Liver (tissue), 9 donors: Measurements from ENCODE around the gene MEG3. TPM values are rescaled to one million over a fixed set of nuclear protein-coding genes. Genes with fewer than 3 reads are reported as not detected.

Experiments used
- DNase-seq: peaks from one replicate; pipeline ENCODE4 v3.0.0-alpha.2; 2017; ENCODE audit warnings: low spot score
- H3K27ac ChIP-seq, 2 donors: one replicate each; pipeline ENCODE4 v1.7.0; 2013; ENCODE audit warnings: inconsistent platforms in 2 of 2, low read length in 2 of 2, control low read depth in 1 of 2, low read depth in 1 of 2, mild to moderate bottlenecking in 1 of 2
- H3K27me3 ChIP-seq, 4 donors: one replicate each; pipeline versions ENCODE4 v1.6.1 to v1.7.0; 2013; ENCODE audit warnings: low read length in 3 of 4, inconsistent platforms in 1 of 4, mild to moderate bottlenecking in 1 of 4, moderate library complexity in 1 of 4; ENCODE audit not compliant: control insufficient read depth in 4 of 4, insufficient read depth in 4 of 4
- H3K36me3 ChIP-seq, 4 donors: one replicate each; pipeline versions ENCODE4 v1.6.1 to v1.7.0; 2013; ENCODE audit warnings: low read length in 3 of 4, mild to moderate bottlenecking in 3 of 4, low read depth in 1 of 4, moderate library complexity in 1 of 4; ENCODE audit not compliant: control insufficient read depth in 4 of 4, insufficient read depth in 3 of 4
- H3K4me1 ChIP-seq, 4 donors: one replicate each; pipeline versions ENCODE4 v1.6.1 to v1.7.0; 2013; ENCODE audit warnings: low read length in 3 of 4, mild to moderate bottlenecking in 3 of 4, moderate library complexity in 1 of 4; ENCODE audit not compliant: control insufficient read depth in 4 of 4, insufficient read depth in 4 of 4
- H3K4me3 ChIP-seq, 3 donors: one replicate each; pipeline versions ENCODE4 v1.6.1 to v1.7.0; 2013; ENCODE audit warnings: low read length in 3 of 3, control low read depth in 1 of 3, low read depth in 1 of 3, mild to moderate bottlenecking in 1 of 3
- H3K9ac ChIP-seq, 2 donors: one replicate each; pipeline ENCODE4 v1.7.0; 2013; ENCODE audit warnings: low read length in 2 of 2, mild to moderate bottlenecking in 2 of 2, moderate library complexity in 2 of 2, control low read depth in 1 of 2, low read depth in 1 of 2
- H3K9me3 ChIP-seq, 4 donors: one replicate each; pipeline versions ENCODE4 v1.6.1 to v1.7.0; 2013; ENCODE audit warnings: low read length in 3 of 4; ENCODE audit not compliant: control insufficient read depth in 4 of 4
- FOXA1 ChIP-seq: IDR thresholded peaks from 2 replicates; pipeline ENCODE4 v1.6.1; 2016; ENCODE audit warnings: antibody characterized with exemption
- FOXA2 ChIP-seq: IDR thresholded peaks from 2 replicates; pipeline ENCODE4 v1.6.1; 2016; ENCODE audit warnings: antibody characterized with exemption
- JUND ChIP-seq, 2 donors: IDR thresholded peaks; 2 replicates each; pipeline ENCODE4 v1.6.1; 2016; ENCODE audit warnings: antibody characterized with exemption in 2 of 2
- MAX ChIP-seq: IDR thresholded peaks from 2 replicates; pipeline ENCODE4 v1.6.1; 2016; ENCODE audit warnings: antibody characterized with exemption
- NR2F2 ChIP-seq: IDR thresholded peaks from 2 replicates; pipeline ENCODE4 v1.6.1; 2016; ENCODE audit warnings: antibody characterized with exemption
- RXRA ChIP-seq, 2 donors: IDR thresholded peaks; 2 replicates each; pipeline ENCODE4 v1.6.1; 2017 to 2018; ENCODE audit warnings: antibody characterized with exemption in 2 of 2, mild to moderate bottlenecking in 1 of 2
- SP1 ChIP-seq: IDR thresholded peaks from 2 replicates; pipeline ENCODE4 v1.6.1; 2018; ENCODE audit warnings: antibody characterized with exemption, mild to moderate bottlenecking
- TAF1 ChIP-seq: conservative IDR thresholded peaks from 2 replicates; pipeline ENCODE4 v1.6.1; 2016; ENCODE audit warnings: antibody characterized with exemption, mild to moderate bottlenecking
- ZBTB33 ChIP-seq: IDR thresholded peaks from 2 replicates; pipeline ENCODE4 v1.6.1; 2016; ENCODE audit warnings: antibody characterized with exemption
- WGBS: extraction: QIAGEN DNeasy Blood & Tissue Kit; methylation state at CpG from one replicate; pipeline ENCODE4 v1.1.7; 2013; 5-methylcytosine and 5-hydroxymethylcytosine counted together
- polyA plus RNA-seq, 2 donors: library from polyadenylated mRNA; stranded (reverse) in 1 of 2; unstranded in 1 of 2; fragments of 200-250 nt in 1 of 2; fragments of >200 nt in 1 of 2; fragmentation: Nextera tagmentation in 1 of 2; extraction: Ambion mirVana in 1 of 2; gene quantifications; one replicate each; pipeline versions ENCODE4 v1.2.1 to v1.2.3, GENCODE V29; 2013 to 2015
- total RNA-seq, 2 donors: library from RNA; depleted of rRNA; stranded (reverse); fragments of >200 nt; gene quantifications; one replicate each; pipeline ENCODE4 v1.2.3, GENCODE V29; 2014
- TF ChIP-seq, protein P1 (sequence below): IDR thresholded peaks from 2 replicates; pipeline ENCODE4 v1.6.1; 2016; ENCODE audit warnings: antibody characterized with exemption
- TF ChIP-seq, protein P2 (sequence below): IDR thresholded peaks from 2 replicates; pipeline ENCODE4 v1.6.1; 2016; ENCODE audit warnings: antibody characterized with exemption, mild to moderate bottlenecking
- TF ChIP-seq, protein P3 (sequence below): fragments of 150-350 bp; IDR thresholded peaks from 2 replicates; pipeline ENCODE4 v1.5.1; 2017; ENCODE audit warnings: improper control_type of control experiment, low read depth, low read length; ENCODE audit not compliant: missing input control
- donor health status: healthy.
- donor health status: healthy.
- donor health status: healthy.
- donor health status: healthy.
- donor health status: healthy.

MEG3 gene
- total and polyA plus RNA-seq, 4 donors = 12.3 to 485 (median 23.1) TPM

DNA sequence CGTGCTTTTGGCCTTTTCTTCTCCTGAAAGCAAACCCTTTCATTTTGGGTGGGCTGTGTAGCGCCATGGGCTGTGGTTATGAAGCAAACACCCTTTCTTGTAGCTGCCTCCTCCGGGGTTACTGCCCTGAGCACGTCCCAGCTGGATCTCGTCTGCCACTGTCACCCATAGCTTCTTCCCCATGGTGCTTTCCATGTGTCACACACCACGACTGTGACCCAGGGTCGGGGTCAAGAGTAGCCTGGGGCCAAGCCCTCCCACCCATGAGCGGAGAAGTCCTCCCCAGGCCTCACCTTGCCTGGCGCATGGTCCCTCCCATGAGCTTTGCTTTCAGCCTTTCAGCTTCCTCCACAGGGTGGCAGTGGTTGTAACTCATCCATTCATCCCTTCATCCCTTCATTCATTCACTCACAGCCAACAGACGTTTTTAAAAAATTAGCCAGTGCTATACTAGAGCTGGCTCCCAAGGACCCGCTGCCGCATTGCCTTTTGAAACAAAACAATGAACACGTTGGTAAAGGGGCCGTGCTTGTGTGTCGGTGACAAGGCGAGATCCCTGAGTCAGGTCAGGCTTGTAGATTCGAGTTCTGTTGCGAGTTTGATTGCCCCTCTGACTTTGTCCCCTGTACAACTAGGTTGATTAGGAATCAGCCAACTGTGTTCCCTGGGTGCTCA lies 29.5 kb downstream of the MEG3 start (continued):
- no peak for TF ChIP-seq ZBTB33
- TF ChIP-seq, protein P1, sequence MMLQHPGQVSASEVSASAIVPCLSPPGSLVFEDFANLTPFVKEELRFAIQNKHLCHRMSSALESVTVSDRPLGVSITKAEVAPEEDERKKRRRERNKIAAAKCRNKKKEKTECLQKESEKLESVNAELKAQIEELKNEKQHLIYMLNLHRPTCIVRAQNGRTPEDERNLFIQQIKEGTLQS = no peak

- WGBS = 84% methylated on average over 20 of the region's 20 CpGs
- Histone ChIP-seq H3K4me3 (no peak overlapping the region), H3K27ac (no peak overlapping the region), H3K4me1 (no peaks in the 10 kb centered on the region), H3K9me3 (no peaks in the 10 kb centered on the region), H3K36me3 (no peaks in the 10 kb centered on the region), H3K9ac (no peak overlapping the region), H3K27me3 (no peaks in the 10 kb centered on the region)
- DNase-seq = no peak
- no peak for TF ChIP-seq FOXA2
- TF ChIP-seq ZBTB33 = no peak
- no peak for TF ChIP-seq NR2F2
- TF ChIP-seq FOXA1 = no peak
- TF ChIP-seq TAF1 = no peak
- TF ChIP-seq, protein P2, sequence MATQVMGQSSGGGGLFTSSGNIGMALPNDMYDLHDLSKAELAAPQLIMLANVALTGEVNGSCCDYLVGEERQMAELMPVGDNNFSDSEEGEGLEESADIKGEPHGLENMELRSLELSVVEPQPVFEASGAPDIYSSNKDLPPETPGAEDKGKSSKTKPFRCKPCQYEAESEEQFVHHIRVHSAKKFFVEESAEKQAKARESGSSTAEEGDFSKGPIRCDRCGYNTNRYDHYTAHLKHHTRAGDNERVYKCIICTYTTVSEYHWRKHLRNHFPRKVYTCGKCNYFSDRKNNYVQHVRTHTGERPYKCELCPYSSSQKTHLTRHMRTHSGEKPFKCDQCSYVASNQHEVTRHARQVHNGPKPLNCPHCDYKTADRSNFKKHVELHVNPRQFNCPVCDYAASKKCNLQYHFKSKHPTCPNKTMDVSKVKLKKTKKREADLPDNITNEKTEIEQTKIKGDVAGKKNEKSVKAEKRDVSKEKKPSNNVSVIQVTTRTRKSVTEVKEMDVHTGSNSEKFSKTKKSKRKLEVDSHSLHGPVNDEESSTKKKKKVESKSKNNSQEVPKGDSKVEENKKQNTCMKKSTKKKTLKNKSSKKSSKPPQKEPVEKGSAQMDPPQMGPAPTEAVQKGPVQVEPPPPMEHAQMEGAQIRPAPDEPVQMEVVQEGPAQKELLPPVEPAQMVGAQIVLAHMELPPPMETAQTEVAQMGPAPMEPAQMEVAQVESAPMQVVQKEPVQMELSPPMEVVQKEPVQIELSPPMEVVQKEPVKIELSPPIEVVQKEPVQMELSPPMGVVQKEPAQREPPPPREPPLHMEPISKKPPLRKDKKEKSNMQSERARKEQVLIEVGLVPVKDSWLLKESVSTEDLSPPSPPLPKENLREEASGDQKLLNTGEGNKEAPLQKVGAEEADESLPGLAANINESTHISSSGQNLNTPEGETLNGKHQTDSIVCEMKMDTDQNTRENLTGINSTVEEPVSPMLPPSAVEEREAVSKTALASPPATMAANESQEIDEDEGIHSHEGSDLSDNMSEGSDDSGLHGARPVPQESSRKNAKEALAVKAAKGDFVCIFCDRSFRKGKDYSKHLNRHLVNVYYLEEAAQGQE = no peak
- TF ChIP-seq SP1 = no peak
- TF ChIP-seq JUND (IDR thresholded peaks at IDR 0.05) = no peak
- TF ChIP-seq, protein P3, sequence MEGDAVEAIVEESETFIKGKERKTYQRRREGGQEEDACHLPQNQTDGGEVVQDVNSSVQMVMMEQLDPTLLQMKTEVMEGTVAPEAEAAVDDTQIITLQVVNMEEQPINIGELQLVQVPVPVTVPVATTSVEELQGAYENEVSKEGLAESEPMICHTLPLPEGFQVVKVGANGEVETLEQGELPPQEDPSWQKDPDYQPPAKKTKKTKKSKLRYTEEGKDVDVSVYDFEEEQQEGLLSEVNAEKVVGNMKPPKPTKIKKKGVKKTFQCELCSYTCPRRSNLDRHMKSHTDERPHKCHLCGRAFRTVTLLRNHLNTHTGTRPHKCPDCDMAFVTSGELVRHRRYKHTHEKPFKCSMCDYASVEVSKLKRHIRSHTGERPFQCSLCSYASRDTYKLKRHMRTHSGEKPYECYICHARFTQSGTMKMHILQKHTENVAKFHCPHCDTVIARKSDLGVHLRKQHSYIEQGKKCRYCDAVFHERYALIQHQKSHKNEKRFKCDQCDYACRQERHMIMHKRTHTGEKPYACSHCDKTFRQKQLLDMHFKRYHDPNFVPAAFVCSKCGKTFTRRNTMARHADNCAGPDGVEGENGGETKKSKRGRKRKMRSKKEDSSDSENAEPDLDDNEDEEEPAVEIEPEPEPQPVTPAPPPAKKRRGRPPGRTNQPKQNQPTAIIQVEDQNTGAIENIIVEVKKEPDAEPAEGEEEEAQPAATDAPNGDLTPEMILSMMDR = no peak
- no peak for TF ChIP-seq MAX
- no peak for TF ChIP-seq RXRA (IDR thresholded peaks at IDR 0.05)
Measured at GRCh38 chr14:100856056-100856950, 30.4 kb downstream of the MEG3 start.
